T-helper 22 cell (primary cell): ENCODE results near the gene AOAH.
"Not testable (repeated sequence)": the region's sequence is repeated elsewhere in the genome, so short reads cannot be mapped to it uniquely, and the experiment has no call there.

ENCODE experiments used
- DNase-seq: peaks from one replicate; pipeline ENCODE4 v3.0.0-alpha.2; 2020; ENCODE audit warnings: low read depth

The AOAH gene

GRCh38 chr7:36469236-36469635, 255.1 kb downstream of the AOAH start:
- no peak for DNase-seq

DNA sequence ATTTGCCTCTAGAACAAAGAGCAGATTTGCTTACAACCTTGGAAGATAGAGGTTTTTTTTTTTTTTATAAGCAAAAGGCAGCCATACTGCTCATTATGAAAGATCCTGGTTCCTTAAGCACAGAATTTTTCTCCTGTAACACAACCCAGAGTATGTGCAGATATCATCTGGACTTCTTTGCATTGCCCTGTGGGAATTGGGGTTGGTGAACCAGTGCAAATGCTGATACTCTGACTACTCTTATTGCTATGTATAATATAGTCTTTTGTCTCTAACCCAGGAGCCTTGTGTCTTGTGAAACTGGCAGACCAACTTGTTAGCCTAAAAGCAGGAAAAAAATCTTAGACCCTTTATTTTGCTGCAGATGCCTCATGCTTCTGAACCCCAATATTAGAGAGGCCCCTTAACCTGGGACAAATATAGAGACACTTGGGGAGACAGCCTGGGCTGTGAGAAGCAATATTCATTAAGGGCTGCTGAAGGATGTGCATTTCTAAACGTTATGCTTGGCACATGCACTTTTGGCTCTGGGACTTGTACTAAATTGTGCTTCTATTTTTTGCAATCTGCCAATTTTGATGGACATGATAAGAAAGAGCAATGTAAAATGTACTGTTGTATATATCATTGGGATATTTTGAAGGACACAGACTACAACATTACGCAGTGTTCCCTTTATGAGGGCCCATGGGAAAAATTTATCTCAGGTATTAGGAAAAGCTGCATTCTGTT, 255.8 kb downstream of the AOAH start:
- DNase-seq, result no peak

DNA sequence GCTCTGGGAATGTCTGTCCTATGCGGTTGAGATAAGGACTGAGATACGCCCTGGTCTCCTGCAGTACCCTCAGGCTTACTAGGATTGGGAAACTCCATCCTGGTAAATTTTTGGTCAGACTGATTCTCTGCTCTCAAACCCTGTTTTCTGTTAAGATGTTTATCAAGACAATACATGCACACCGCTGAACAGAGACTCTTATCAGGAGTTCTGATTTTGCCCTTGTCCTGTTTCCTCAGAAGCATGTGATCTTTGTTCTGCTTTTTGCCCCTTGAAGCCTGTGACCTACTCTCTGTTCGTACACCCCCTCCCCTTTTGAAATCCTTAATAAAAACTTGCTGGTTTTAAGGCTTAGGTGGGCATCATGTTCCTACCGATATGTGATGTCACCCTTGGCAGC, 258.3 kb downstream of the AOAH start:
- DNase-seq, result not testable (repeated sequence)

- DNase-seq, result no peak
Observed at GRCh38 chr7:36464271-36464670, 260.0 kb downstream of the AOAH start.
